Mesendoderm (in vitro differentiated cells): ENCODE results near the gene HCLS1. TPM values are rescaled to one million over a fixed set of nuclear protein-coding genes. Genes with fewer than 3 reads are reported as not detected.

Experiments
- DNase-seq: peaks from one replicate; pipeline ENCODE4 v3.0.0; 2013
- H2AK5ac ChIP-seq: 2 replicates; pipeline ENCODE4 v1.6.1; 2013; ENCODE audit warnings: low read length, inconsistent platforms
- H2BK120ac ChIP-seq: 2 replicates; pipeline ENCODE4 v1.6.1; 2013; ENCODE audit warnings: low read depth, mild to moderate bottlenecking, low read length, moderate library complexity, mixed read lengths
- H2BK15ac ChIP-seq: replicated peaks from 2 replicates; pipeline ENCODE4 v1.6.1; 2013; ENCODE audit warnings: low read depth, mild to moderate bottlenecking, moderate library complexity
- H2BK5ac ChIP-seq: 2 replicates; pipeline ENCODE4 v1.6.1; 2013; ENCODE audit warnings: low read length, inconsistent platforms
- H3K18ac ChIP-seq: 2 replicates; pipeline ENCODE4 v1.6.1; 2013; ENCODE audit warnings: mild to moderate bottlenecking, low read length, mixed read lengths
- H3K23ac ChIP-seq: one replicate; pipeline ENCODE4 v1.6.1; 2013; ENCODE audit warnings: low read length
- H3K27ac ChIP-seq: 2 replicates; pipeline ENCODE4 v1.5.1; 2013; ENCODE audit warnings: low read depth, mild to moderate bottlenecking, inconsistent platforms, low read length, moderate library complexity
- H3K27me3 ChIP-seq: 2 replicates; pipeline ENCODE4 v1.6.1; 2013; ENCODE audit warnings: low read length, control low read depth, mild to moderate bottlenecking, inconsistent platforms; ENCODE audit not compliant: insufficient read depth, poor library complexity
- H3K36me3 ChIP-seq: 2 replicates; pipeline ENCODE4 v1.6.1; 2013; ENCODE audit warnings: low read length, inconsistent platforms; ENCODE audit not compliant: control insufficient read depth, insufficient read depth
- H3K4ac ChIP-seq: one replicate; pipeline ENCODE4 v1.6.1; 2013; ENCODE audit warnings: low read depth, mild to moderate bottlenecking, low read length, moderate library complexity
- H3K4me1 ChIP-seq: 2 replicates; pipeline ENCODE4 v1.6.1; 2013; ENCODE audit warnings: low read depth, low read length, inconsistent platforms; ENCODE audit not compliant: control insufficient read depth
- H3K4me2 ChIP-seq: 2 replicates; pipeline ENCODE4 v1.6.1; 2013; ENCODE audit warnings: low read length
- H3K4me3 ChIP-seq: 2 replicates; pipeline ENCODE4 v1.5.1; 2013; ENCODE audit warnings: mild to moderate bottlenecking, low read length
- H3K56ac ChIP-seq: one replicate; pipeline ENCODE4 v1.6.1; 2013; ENCODE audit warnings: low read length
- H3K79me1 ChIP-seq: 2 replicates; pipeline ENCODE4 v1.6.1; 2013; ENCODE audit warnings: low read length, inconsistent platforms
- H3K79me2 ChIP-seq: 2 replicates; pipeline ENCODE4 v1.6.1; 2013; ENCODE audit warnings: mild to moderate bottlenecking, low read length; ENCODE audit not compliant: control insufficient read depth, insufficient read depth
- H3K9ac ChIP-seq: 2 replicates; pipeline ENCODE4 v1.6.1; 2013; ENCODE audit warnings: low read length, inconsistent platforms
- H4K5ac ChIP-seq: one replicate; pipeline ENCODE4 v1.6.1; 2013; ENCODE audit warnings: low read length
- H4K8ac ChIP-seq: one replicate; pipeline ENCODE4 v1.6.1; 2013; ENCODE audit warnings: low read depth, mild to moderate bottlenecking, control low read depth, low read length, moderate library complexity
- WGBS: extraction: QIAGEN DNeasy Blood & Tissue Kit; methylation state at CpG from one replicate; pipeline ENCODE4 v1.1.7; 2013; ENCODE audit warnings: low lambda C conversion rate, missing lambda C conversion rate; ENCODE audit not compliant: insufficient coverage; ENCODE audit errors: extremely low coverage; 5-methylcytosine and 5-hydroxymethylcytosine counted together
- polyA plus RNA-seq, 2 experiments: library from polyadenylated mRNA; stranded (reverse); fragments of 200-250 nt; gene quantifications; one replicate each; pipeline ENCODE4 v1.2.3, GENCODE V29; 2013

Gene HCLS1
- 0.66 TPM for polyA plus RNA-seq (2013, experiment 1 of 2)
- 0.80 TPM for polyA plus RNA-seq (2013, experiment 2 of 2)

GRCh38 chr3:121660356-121661171 lies at the start of gene HCLS1:
HCLS1 (minus strand) TSS chr3:121660903; CDS start chr3:121658347, 2,556 bp downstream.
- no peaks in the 10 kb centered on the region for H3K27me3 ChIP-seq
- no peak within 1 kb of the TSS for H4K5ac ChIP-seq
- DNase-seq: peak; percentile 19
- H3K79me2 ChIP-seq: no peaks in the 10 kb centered on the region
- H3K27ac ChIP-seq: no peak within 1 kb of the TSS
- H3K56ac ChIP-seq: no peak within 1 kb of the TSS
- no CpG with 5 or more reads among the region's 9 CpGs for WGBS
- no peak within 1 kb of the TSS for H3K18ac ChIP-seq
- H2BK120ac ChIP-seq: no peak within 1 kb of the TSS
- H3K79me1 ChIP-seq: no peaks in the 10 kb centered on the region
- no peak within 1 kb of the TSS for H3K9ac ChIP-seq
- no peaks in the 10 kb centered on the region for H3K36me3 ChIP-seq
- H3K4me2 ChIP-seq: no peak within 1 kb of the TSS
- H2BK15ac ChIP-seq: no peak within 1 kb of the TSS
- H3K4me3 ChIP-seq: no peak within 1 kb of the TSS
- H3K23ac ChIP-seq: no peak within 1 kb of the TSS
- no peaks in the 10 kb centered on the region for H3K4me1 ChIP-seq
- H3K4ac ChIP-seq: no peak within 1 kb of the TSS
- H2AK5ac ChIP-seq: no peak within 1 kb of the TSS
- no peak within 1 kb of the TSS for H4K8ac ChIP-seq
- no peak within 1 kb of the TSS for H2BK5ac ChIP-seq

DNA sequence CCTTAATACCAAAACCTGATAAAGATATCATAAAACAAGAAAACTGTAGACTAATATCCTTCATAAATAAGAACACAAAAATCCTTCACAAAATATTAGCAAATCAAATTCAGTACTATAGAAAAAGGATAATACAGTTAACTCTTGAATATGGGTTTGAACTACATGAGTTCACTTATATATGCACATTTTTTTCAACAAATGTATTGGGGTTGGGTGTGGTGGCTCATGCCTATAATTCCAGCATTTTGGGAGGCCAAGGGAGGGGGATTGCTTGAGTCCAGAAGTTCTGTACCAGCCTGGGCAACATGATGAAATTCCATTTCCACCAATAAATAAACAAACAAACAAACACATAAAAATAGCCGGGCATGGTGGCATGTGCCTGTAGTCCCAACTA lies 49.6 kb upstream of the HCLS1 start:
- Histone ChIP-seq H2BK120ac (no peak overlapping the region), H2BK15ac (no peak overlapping the region), H3K4me1 (no peaks in the 10 kb centered on the region), H3K79me2 (no peaks in the 10 kb centered on the region), H3K4ac (no peak overlapping the region), H4K5ac (no peak overlapping the region), H2BK5ac (no peak overlapping the region), H3K4me3 (no peak overlapping the region), H4K8ac (no peak overlapping the region), H3K27ac (no peak overlapping the region), H3K36me3 (no peaks in the 10 kb centered on the region), H3K23ac (no peak overlapping the region), H3K27me3 (no peaks in the 10 kb centered on the region), H3K56ac (no peak overlapping the region), H2AK5ac (no peak overlapping the region), H3K4me2 (no peak overlapping the region), H3K18ac (no peak overlapping the region), H3K79me1 (no peaks in the 10 kb centered on the region), H3K9ac (no peak overlapping the region)
- WGBS: no CpG with 5 or more reads among the region's 1 CpG
- DNase-seq: no peak

DNA sequence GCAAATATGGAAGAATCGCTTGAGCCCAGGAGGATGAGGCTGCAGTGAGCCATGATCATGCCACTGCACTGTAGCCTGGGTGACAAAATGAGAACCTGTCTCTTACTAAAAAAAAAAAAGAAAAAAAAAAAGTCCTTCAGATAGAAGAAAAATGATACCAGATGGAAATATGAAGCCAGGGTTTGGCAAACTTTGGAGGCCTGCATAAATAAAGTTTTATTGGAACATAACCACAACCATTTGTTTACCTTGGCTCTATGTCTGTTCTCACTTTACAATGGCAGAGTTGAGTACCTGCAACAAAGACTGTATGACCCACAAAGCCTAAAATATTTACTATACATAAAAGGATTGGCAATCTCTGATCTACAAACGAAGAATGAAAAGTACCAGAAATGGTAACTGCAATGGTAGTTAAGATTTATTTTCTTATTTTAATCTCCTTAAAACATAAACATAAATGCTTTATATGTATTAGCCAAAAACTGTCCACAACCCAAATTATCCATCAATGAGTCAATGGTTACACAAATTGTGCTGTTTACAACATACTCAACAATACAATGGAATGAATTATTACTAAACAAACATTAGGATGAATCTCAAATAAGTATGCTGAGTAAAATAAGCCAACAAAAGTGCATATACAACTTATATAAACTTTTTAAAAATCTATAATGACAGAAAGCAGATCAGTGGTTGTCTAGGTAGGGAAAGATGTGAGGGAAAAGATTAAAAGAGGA lies 47.0 kb upstream of the HCLS1 start:
- Histone ChIP-seq H3K4me2 (no peak overlapping the region), H3K4ac (no peak overlapping the region), H3K79me1 (no peaks in the 10 kb centered on the region), H3K23ac (no peak overlapping the region), H3K9ac (no peak overlapping the region), H2BK5ac (no peak overlapping the region), H2BK120ac (no peak overlapping the region), H3K79me2 (no peaks in the 10 kb centered on the region), H3K18ac (no peak overlapping the region), H3K4me1 (no peaks in the 10 kb centered on the region), H4K8ac (no peak overlapping the region), H3K36me3 (no peaks in the 10 kb centered on the region), H3K27ac (no peak overlapping the region), H3K4me3 (no peak overlapping the region), H2AK5ac (no peak overlapping the region), H4K5ac (no peak overlapping the region), H3K27me3 (no peaks in the 10 kb centered on the region), H3K56ac (no peak overlapping the region), H2BK15ac (no peak overlapping the region)
- WGBS: no CpG with 5 or more reads among the region's 2 CpGs
- no peak for DNase-seq

GRCh38 chr3:121705541-121705940 lies 44.8 kb upstream of the HCLS1 start:
- H3K79me2 ChIP-seq: no peaks in the 10 kb centered on the region
- no peak overlapping the region for H2AK5ac ChIP-seq
- H3K27ac ChIP-seq: no peak overlapping the region
- H3K4me1 ChIP-seq: no peaks in the 10 kb centered on the region
- no peak overlapping the region for H3K9ac ChIP-seq
- H2BK15ac ChIP-seq: no peak overlapping the region
- no peak overlapping the region for H3K56ac ChIP-seq
- H3K4ac ChIP-seq: no peak overlapping the region
- H2BK120ac ChIP-seq: no peak overlapping the region
- no peak overlapping the region for H3K18ac ChIP-seq
- H3K27me3 ChIP-seq: no peaks in the 10 kb centered on the region
- H3K23ac ChIP-seq: no peak overlapping the region
- H3K4me2 ChIP-seq: no peak overlapping the region
- H3K36me3 ChIP-seq: no peaks in the 10 kb centered on the region
- no peak overlapping the region for H4K8ac ChIP-seq
- no peak overlapping the region for H2BK5ac ChIP-seq
- no peaks in the 10 kb centered on the region for H3K79me1 ChIP-seq
- H3K4me3 ChIP-seq: no peak overlapping the region
- no peak overlapping the region for H4K5ac ChIP-seq
- DNase-seq: no peak
- WGBS: no CpG with 5 or more reads among the region's 5 CpGs

- no peak overlapping the region for H3K27ac ChIP-seq
- no peaks in the 10 kb centered on the region for H3K36me3 ChIP-seq
- no peak overlapping the region for H3K4me2 ChIP-seq
- no peak overlapping the region for H3K56ac ChIP-seq
- H3K27me3 ChIP-seq: no peaks in the 10 kb centered on the region
- H2BK15ac ChIP-seq: no peak overlapping the region
- H3K18ac ChIP-seq: no peak overlapping the region
- H3K9ac ChIP-seq: no peak overlapping the region
- H4K8ac ChIP-seq: no peak overlapping the region
- no CpG with 5 or more reads among the region's 5 CpGs for WGBS
- H3K23ac ChIP-seq: no peak overlapping the region
- no peak for DNase-seq
- no peak overlapping the region for H2BK120ac ChIP-seq
- no peak overlapping the region for H2BK5ac ChIP-seq
- H3K79me2 ChIP-seq: no peaks in the 10 kb centered on the region
- no peak overlapping the region for H3K4me3 ChIP-seq
- no peak overlapping the region for H4K5ac ChIP-seq
- no peaks in the 10 kb centered on the region for H3K4me1 ChIP-seq
- no peaks in the 10 kb centered on the region for H3K79me1 ChIP-seq
- H3K4ac ChIP-seq: no peak overlapping the region
- no peak overlapping the region for H2AK5ac ChIP-seq
These were observed 43.3 kb upstream of the HCLS1 start for GRCh38 chr3:121703973-121704372.
